PC-3 (cell line): ENCODE data around the gene UQCRH. TPM values are rescaled to one million over a fixed set of nuclear protein-coding genes. Genes with fewer than 3 reads are reported as not detected.

ENCODE experiments used
- ATAC-seq: fragments of 200-7000 bp; cut with Tn5 transposase; 2 replicates; pipeline ENCODE4 v1.9.1; 2020; ENCODE audit warnings: mild to moderate bottlenecking, moderate library complexity
- BruUV-seq: library from RNA; stranded (reverse); fragments of 400-500 nt; replicated peaks from 2 replicates; lab custom pipeline; 2021; lab: Mats Ljungman, UMichigan
- CTCF ChIA-PET: fragments of 300-600 bp; sonication (Branson Sonifier 250); formaldehyde crosslinking; loops from one replicate; lab custom pipeline; 2022; ENCODE audit warnings: antibody characterized with exemption; lab: Charles Lee
- POLR2A ChIA-PET: fragments of 300-600 bp; sonication (Branson Sonifier 250); formaldehyde crosslinking; loops from one replicate; lab custom pipeline; 2022; ENCODE audit warnings: antibody characterized with exemption; ENCODE audit not compliant: unreplicated experiment; lab: Charles Lee
- DNase-seq: peaks from one replicate; pipeline ENCODE4 v3.0.0-alpha.2; 2015
- H2AFZ ChIP-seq: fragments of 300-600 bp; sonication (generic); 2 replicates; pipeline ENCODE4 v1.6.0; 2016; ENCODE audit warnings: antibody characterized with exemption, low read length
- H3F3A ChIP-seq: fragments of 300-600 bp; sonication (generic); one replicate; pipeline ENCODE4 v1.6.0; 2017; ENCODE audit warnings: antibody characterized with exemption, low read length, control low read depth, mild to moderate bottlenecking; ENCODE audit not compliant: unreplicated experiment
- H3K27ac ChIP-seq: fragments of 300-600 bp; sonication (generic); 2 replicates; pipeline ENCODE4 v1.5.1; 2016; ENCODE audit warnings: mild to moderate bottlenecking, low read length
- H3K27me3 ChIP-seq: fragments of 300-600 bp; sonication (generic); 2 replicates; pipeline ENCODE4 v1.6.1; 2016; ENCODE audit warnings: low read length, mixed read lengths
- H3K36me3 ChIP-seq: fragments of 300-600 bp; sonication (generic); 2 replicates; pipeline ENCODE4 v1.6.1; 2016; ENCODE audit warnings: low read depth, mixed run types, low read length, mixed read lengths
- H3K4me1 ChIP-seq: fragments of 300-600 bp; sonication (generic); 2 replicates; pipeline ENCODE4 v1.5.1; 2016; ENCODE audit warnings: low read length; ENCODE audit not compliant: insufficient read depth
- H3K4me2 ChIP-seq: fragments of 300-600 bp; sonication (generic); 2 replicates; pipeline ENCODE4 v1.6.0; 2016; ENCODE audit warnings: low read length
- H3K4me3 ChIP-seq: fragments of 300-600 bp; sonication (generic); 2 replicates; pipeline ENCODE4 v1.5.1; 2016; ENCODE audit warnings: mild to moderate bottlenecking, low read length, mixed read lengths
- H3K79me2 ChIP-seq: fragments of 300-600 bp; sonication (generic); 2 replicates; pipeline ENCODE4 v1.6.1; 2017; ENCODE audit warnings: low read length, mixed read lengths
- H3K9ac ChIP-seq: fragments of 300-600 bp; sonication (generic); 2 replicates; pipeline ENCODE4 v1.6.0; 2016; ENCODE audit warnings: mild to moderate bottlenecking, low read length
- H3K9me2 ChIP-seq: fragments of 300-600 bp; sonication (generic); replicated peaks from 2 replicates; pipeline ENCODE4 v1.6.1; 2016; ENCODE audit warnings: mixed run types, low read length, mixed read lengths
- H3K9me3 ChIP-seq: fragments of 300-600 bp; sonication (generic); 2 replicates; pipeline ENCODE4 v1.6.1; 2016; ENCODE audit warnings: low read length, mixed read lengths
- H4K20me1 ChIP-seq: fragments of 300-600 bp; sonication (generic); 2 replicates; pipeline ENCODE4 v1.6.1; 2016; ENCODE audit warnings: low read length, mixed read lengths
- CTCF ChIP-seq: fragments of 300-600 bp; sonication (generic); conservative IDR thresholded peaks from 2 replicates; pipeline ENCODE4 v1.5.1; 2017; ENCODE audit warnings: antibody characterized with exemption, low read depth, mild to moderate bottlenecking, low read length
- EZH2 ChIP-seq: fragments of 300-600 bp; sonication (generic); IDR thresholded peaks from one replicate; pipeline ENCODE4 v1.6.1; 2017; ENCODE audit warnings: antibody characterized with exemption, mild to moderate bottlenecking, low read length; ENCODE audit not compliant: unreplicated experiment
- EZH2phosphoT487 ChIP-seq: fragments of 300-600 bp; sonication (generic); IDR thresholded peaks from 2 replicates; pipeline ENCODE4 v1.6.1; 2018; ENCODE audit warnings: mild to moderate bottlenecking, antibody characterized with exemption, low read length, borderline replicate concordance
- intact Hi-C: fragments of 100-400 bp; cut with micrococcal nuclease; formaldehyde crosslinking; loops from 2 replicates; pipeline ENCODE4 v1.9.0; 2023
- total RNA-seq: library from RNA; depleted of rRNA; stranded (reverse); fragments of >200 nt; gene quantifications from 2 replicates; pipeline ENCODE4 v1.2.3, GENCODE V29; 2014

UQCRH gene
- total RNA-seq, 1 experiment from 2014 or later: 885 TPM

- H4K20me1 ChIP-seq: peaks cover 41% of the 10 kb centered on the region
- peaks cover 45% of the 10 kb centered on the region for H3K36me3 ChIP-seq
- no peak overlapping the region for H3K27ac ChIP-seq
- CTCF ChIA-PET: no interaction called here
- peaks cover 59% of the 10 kb centered on the region for H3K79me2 ChIP-seq
- no peak for TF ChIP-seq CTCF
- no peak for TF ChIP-seq EZH2phosphoT487
- TF ChIP-seq EZH2: no peak
- POLR2A ChIA-PET: no interaction called here
- H3F3A ChIP-seq: no peaks in the 10 kb centered on the region
- BruUV-seq: no TSS peak
- ATAC-seq: no peak
- no peaks in the 10 kb centered on the region for H3K9me3 ChIP-seq
- DNase-seq: no peak
- no peaks in the 10 kb centered on the region for H3K9me2 ChIP-seq
- H2AFZ ChIP-seq: no peak overlapping the region
- peaks cover 19% of the 10 kb centered on the region for H3K4me1 ChIP-seq
- no peak overlapping the region for H3K4me2 ChIP-seq
- no peak overlapping the region for H3K9ac ChIP-seq
- intact Hi-C loops: loop anchor here (10.0 kb wide), 1 partner anchor 65 kb away; the partner anchor contains the start of gene RAD54L
- H3K4me3 ChIP-seq: no peak overlapping the region
- no peaks in the 10 kb centered on the region for H3K27me3 ChIP-seq
Observed at GRCh38 chr1:46309401-46310159, 6.1 kb downstream of the UQCRH start.

GRCh38 chr1:46310321-46310720 is 6.8 kb downstream of the UQCRH start:
- H3K4me2 ChIP-seq: no peak overlapping the region
- H4K20me1 ChIP-seq: peaks cover 35% of the 10 kb centered on the region
- no peak overlapping the region for H3K27ac ChIP-seq
- no peak overlapping the region for H3K9ac ChIP-seq
- no peaks in the 10 kb centered on the region for H3K27me3 ChIP-seq
- H3K9me2 ChIP-seq: no peaks in the 10 kb centered on the region
- peaks cover 45% of the 10 kb centered on the region for H3K36me3 ChIP-seq
- no TSS peak for BruUV-seq
- ChIA-PET POLR2A (no interaction called here), CTCF (no interaction called here)
- TF ChIP-seq EZH2phosphoT487 (no peak), CTCF (no peak), EZH2 (no peak)
- H3K4me1 ChIP-seq: peaks cover 19% of the 10 kb centered on the region
- H3K4me3 ChIP-seq: no peak overlapping the region
- no peaks in the 10 kb centered on the region for H3K9me3 ChIP-seq
- intact Hi-C loops: no loop called here
- H3K79me2 ChIP-seq: peaks cover 52% of the 10 kb centered on the region
- no peaks in the 10 kb centered on the region for H3F3A ChIP-seq
- no peak for ATAC-seq
- no peak overlapping the region for H2AFZ ChIP-seq
- no peak for DNase-seq
